ENCODE data around the gene HDAC4. TPM values are rescaled to one million over a fixed set of nuclear protein-coding genes. Genes with fewer than 3 reads are reported as not detected.

The HDAC4 gene
- total RNA-seq, 6 donors from 2014 or later: 16.1 to 108 (median 45.0) TPM

GRCh38 chr2:239263231-239263630 lies 137.6 kb downstream of the HDAC4 start:
- DNase-seq: peak; percentile 21 to 63
- no peak overlapping the region for H3K4me3 ChIP-seq
- no peaks in the 10 kb centered on the region for H3K36me3 ChIP-seq
- no peaks in the 10 kb centered on the region for H3K27me3 ChIP-seq
- H3K27ac ChIP-seq: peak overlapping the region in 3 of 4 donors; percentile 88 to 93 (median 91)
- 94% methylated on average over 14 of the region's 14 CpGs; no CpG with 5 or more reads in 1 of the 2 donors for WGBS, 2 donors
- TF ChIP-seq CTCF (IDR thresholded peaks at IDR 0.05) (no peak), EP300 (IDR thresholded peaks at IDR 0.05) (no peak), POLR2A (IDR thresholded peaks at IDR 0.05) (no peak), POLR2AphosphoS5 (IDR thresholded peaks at IDR 0.05) (no peak)
- no peak for ATAC-seq (ENCODE audit: low FRiP score in 2 of 2)
- H3K4me1 ChIP-seq: peaks cover 56 to 73% (median 65%) of the 10 kb centered on the region in 4 donors
- no peaks in the 10 kb centered on the region for H3K9me3 ChIP-seq

GRCh38 chr2:239262484-239263230 lies 138.2 kb downstream of the HDAC4 start:
- ATAC-seq (ENCODE audit: low FRiP score in 2 of 2) (no peak), DNase-seq (peak in 1 of 2 donors; percentile 8)
- Histone ChIP-seq H3K4me1 (peaks cover 51 to 73% (median 61%) of the 10 kb centered on the region in 4 donors), H3K9me3 (no peaks in the 10 kb centered on the region), H3K27ac (no peak overlapping the region), H3K36me3 (no peaks in the 10 kb centered on the region), H3K27me3 (no peaks in the 10 kb centered on the region), H3K4me3 (no peak overlapping the region)
- 90 to 95% methylated on average over 8 to 23 of the region's 23 CpGs for WGBS, 2 donors
- TF ChIP-seq POLR2AphosphoS5 (IDR thresholded peaks at IDR 0.05) (no peak), POLR2A (IDR thresholded peaks at IDR 0.05) (no peak), CTCF (IDR thresholded peaks at IDR 0.05) (no peak), EP300 (IDR thresholded peaks at IDR 0.05) (no peak)

GRCh38 chr2:239261796-239262483 lies 138.9 kb downstream of the HDAC4 start:
- whole genome bisulfite sequencing, 2 donors: 89 to 96% methylated on average over 13 to 18 of the region's 22 CpGs
- Histone ChIP-seq H3K4me1 (peaks cover 47 to 72% (median 54%) of the 10 kb centered on the region in 4 donors), H3K4me3 (no peak overlapping the region), H3K9me3 (no peaks in the 10 kb centered on the region), H3K27ac (no peak overlapping the region), H3K36me3 (no peaks in the 10 kb centered on the region), H3K27me3 (no peaks in the 10 kb centered on the region)
- TF ChIP-seq POLR2A (IDR thresholded peaks at IDR 0.05) (no peak), EP300 (IDR thresholded peaks at IDR 0.05) (no peak), CTCF (IDR thresholded peaks at IDR 0.05) (no peak), POLR2AphosphoS5 (IDR thresholded peaks at IDR 0.05) (no peak)
- ATAC-seq (ENCODE audit: low FRiP score in 2 of 2) (peak in 1 of 2 donors; percentile 2), DNase-seq (peak in 1 of 2 donors; percentile 74)

GRCh38 chr2:239261356-239261755 lies 139.5 kb downstream of the HDAC4 start:
- no peak for DNase-seq
- Histone ChIP-seq H3K27ac (no peak overlapping the region), H3K4me1 (peaks cover 43 to 66% (median 49%) of the 10 kb centered on the region in 4 donors), H3K9me3 (no peaks in the 10 kb centered on the region), H3K27me3 (no peaks in the 10 kb centered on the region), H3K4me3 (no peak overlapping the region), H3K36me3 (no peaks in the 10 kb centered on the region)
- no peak for TF ChIP-seq EP300 (IDR thresholded peaks at IDR 0.05)
- no peak for TF ChIP-seq POLR2AphosphoS5 (IDR thresholded peaks at IDR 0.05)
- TF ChIP-seq CTCF (IDR thresholded peaks at IDR 0.05): no peak
- no peak for TF ChIP-seq POLR2A (IDR thresholded peaks at IDR 0.05)
- ATAC-seq (ENCODE audit: low FRiP score in 2 of 2): no peak
- 91 to 94% methylated on average over 4 to 8 of the region's 8 CpGs for WGBS, 2 donors
